ENCODE measurements around the gene TSPAN18.

Gene TSPAN18

GRCh38 chr11:44784851-44785250 is 58.1 kb downstream of the TSPAN18 start:
- DNase-seq (ENCODE audit: low spot score in 2 of 2) (no peak), ATAC-seq (no peak)
- no peaks in the 10 kb centered on the region for H3K36me3 Mint-ChIP-seq
- H3K4me3 Mint-ChIP-seq, result no peak overlapping the region
- H3K4me1 Mint-ChIP-seq, result peaks cover 16% of the 10 kb centered on the region
- no peak overlapping the region for H3K27ac Mint-ChIP-seq
- no peaks in the 10 kb centered on the region for H3K9me3 Mint-ChIP-seq

GRCh38 chr11:44785856-44786607 is 59.3 kb downstream of the TSPAN18 start:
- DNase-seq (ENCODE audit: low spot score in 2 of 2) (no peak), ATAC-seq (peak; percentile 63)
- H3K4me3 Mint-ChIP-seq, result no peak overlapping the region
- no peak overlapping the region for H3K27ac Mint-ChIP-seq
- H3K9me3 Mint-ChIP-seq, result no peaks in the 10 kb centered on the region
- peaks cover 10% of the 10 kb centered on the region for H3K4me1 Mint-ChIP-seq
- H3K36me3 Mint-ChIP-seq, result no peaks in the 10 kb centered on the region

GRCh38 chr11:44787070-44787469 is 60.3 kb downstream of the TSPAN18 start:
- Mint-ChIP-seq H3K27ac (no peak overlapping the region), H3K4me1 (peaks cover 9% of the 10 kb centered on the region), H3K9me3 (no peaks in the 10 kb centered on the region), H3K4me3 (no peak overlapping the region), H3K36me3 (no peaks in the 10 kb centered on the region)
- ATAC-seq (no peak), DNase-seq (ENCODE audit: low spot score in 2 of 2) (no peak)

- H3K36me3 Mint-ChIP-seq, result no peaks in the 10 kb centered on the region
- H3K4me3 Mint-ChIP-seq, result no peak overlapping the region
- H3K4me1 Mint-ChIP-seq, result peaks cover 16% of the 10 kb centered on the region
- no peaks in the 10 kb centered on the region for H3K9me3 Mint-ChIP-seq
- ATAC-seq (no peak), DNase-seq (ENCODE audit: low spot score in 2 of 2) (no peak)
- H3K27ac Mint-ChIP-seq, result no peak overlapping the region
Observed at GRCh38 chr11:44787981-44788380, 61.2 kb downstream of the TSPAN18 start.

- H3K4me3 Mint-ChIP-seq, result no peak overlapping the region
Observed at GRCh38 chr11:44788536-44789261, 61.9 kb downstream of the TSPAN18 start.

GRCh38 chr11:44789496-44789895 is 62.7 kb downstream of the TSPAN18 start:
- H3K4me1 Mint-ChIP-seq, result peaks cover 16% of the 10 kb centered on the region
- ATAC-seq (no peak), DNase-seq (ENCODE audit: low spot score in 2 of 2) (no peak)
- H3K27ac Mint-ChIP-seq, result peak overlapping the region; percentile 27
- no peaks in the 10 kb centered on the region for H3K36me3 Mint-ChIP-seq
- no peak overlapping the region for H3K4me3 Mint-ChIP-seq
- no peaks in the 10 kb centered on the region for H3K9me3 Mint-ChIP-seq

More at GRCh38 chr11:44788536-44789261, 61.9 kb downstream of the TSPAN18 start:
- no peaks in the 10 kb centered on the region for H3K36me3 Mint-ChIP-seq
- peaks cover 16% of the 10 kb centered on the region for H3K4me1 Mint-ChIP-seq
- no peak for ATAC-seq
- no peak for DNase-seq (ENCODE audit: low spot score in 2 of 2)
- no peak overlapping the region for H3K27ac Mint-ChIP-seq
- H3K9me3 Mint-ChIP-seq, result no peaks in the 10 kb centered on the region

- Mint-ChIP-seq H3K36me3 (no peaks in the 10 kb centered on the region), H3K27ac (peak overlapping the region; percentile 27), H3K4me3 (no peak overlapping the region), H3K4me1 (peaks cover 16% of the 10 kb centered on the region), H3K9me3 (no peaks in the 10 kb centered on the region)
- DNase-seq (ENCODE audit: low spot score in 2 of 2) (no peak), ATAC-seq (no peak)
Observed at GRCh38 chr11:44790211-44790610, 63.4 kb downstream of the TSPAN18 start.

- DNase-seq (ENCODE audit: low spot score in 2 of 2) (no peak), ATAC-seq (no peak)
- no peak overlapping the region for H3K4me3 Mint-ChIP-seq
- H3K4me1 Mint-ChIP-seq, result peaks cover 7% of the 10 kb centered on the region
- H3K9me3 Mint-ChIP-seq, result no peaks in the 10 kb centered on the region
- H3K27ac Mint-ChIP-seq, result no peak overlapping the region
- no peaks in the 10 kb centered on the region for H3K36me3 Mint-ChIP-seq
Observed at GRCh38 chr11:44791316-44791925, 64.7 kb downstream of the TSPAN18 start.

- Mint-ChIP-seq H3K4me1 (peaks cover 7% of the 10 kb centered on the region), H3K9me3 (no peaks in the 10 kb centered on the region), H3K4me3 (no peak overlapping the region), H3K27ac (peak overlapping the region; percentile 60), H3K36me3 (no peaks in the 10 kb centered on the region)
- DNase-seq (ENCODE audit: low spot score in 2 of 2), result no peak
- ATAC-seq, result no peak
Observed at GRCh38 chr11:44792171-44792570, 65.4 kb downstream of the TSPAN18 start.

- DNase-seq (ENCODE audit: low spot score in 2 of 2) (no peak), ATAC-seq (no peak)
- no peaks in the 10 kb centered on the region for H3K9me3 Mint-ChIP-seq
- no peak overlapping the region for H3K4me3 Mint-ChIP-seq
- H3K36me3 Mint-ChIP-seq, result no peaks in the 10 kb centered on the region
- no peak overlapping the region for H3K27ac Mint-ChIP-seq
- H3K4me1 Mint-ChIP-seq, result peaks cover 7% of the 10 kb centered on the region
Observed at GRCh38 chr11:44793350-44794090, 66.8 kb downstream of the TSPAN18 start.

- Mint-ChIP-seq H3K4me1 (peaks cover 7% of the 10 kb centered on the region), H3K36me3 (no peaks in the 10 kb centered on the region), H3K4me3 (no peak overlapping the region), H3K9me3 (no peaks in the 10 kb centered on the region), H3K27ac (no peak overlapping the region)
- ATAC-seq, result no peak
- no peak for DNase-seq (ENCODE audit: low spot score in 2 of 2)
Observed at GRCh38 chr11:44795803-44796535, 69.2 kb downstream of the TSPAN18 start.

GRCh38 chr11:44797051-44797450 is 70.3 kb downstream of the TSPAN18 start:
- Mint-ChIP-seq H3K27ac (no peak overlapping the region), H3K36me3 (no peaks in the 10 kb centered on the region)

GRCh38 chr11:44797886-44798606 is 71.3 kb downstream of the TSPAN18 start:
- no peaks in the 10 kb centered on the region for H3K9me3 Mint-ChIP-seq
- no peak for ATAC-seq
- no peak overlapping the region for H3K4me3 Mint-ChIP-seq
- no peaks in the 10 kb centered on the region for H3K36me3 Mint-ChIP-seq
- H3K4me1 Mint-ChIP-seq, result peaks cover 3% of the 10 kb centered on the region
- no peak for DNase-seq (ENCODE audit: low spot score in 2 of 2)
- H3K27ac Mint-ChIP-seq, result no peak overlapping the region

More at GRCh38 chr11:44797051-44797450, 70.3 kb downstream of the TSPAN18 start:
- ATAC-seq (no peak), DNase-seq (ENCODE audit: low spot score in 2 of 2) (no peak)
- no peak overlapping the region for H3K4me3 Mint-ChIP-seq
- H3K4me1 Mint-ChIP-seq, result peaks cover 7% of the 10 kb centered on the region
- H3K9me3 Mint-ChIP-seq, result no peaks in the 10 kb centered on the region

GRCh38 chr11:44798607-44798972 is 71.8 kb downstream of the TSPAN18 start:
- DNase-seq (ENCODE audit: low spot score in 2 of 2) (no peak), ATAC-seq (no peak)
- no peaks in the 10 kb centered on the region for H3K36me3 Mint-ChIP-seq
- peaks cover 8% of the 10 kb centered on the region for H3K4me1 Mint-ChIP-seq
- H3K4me3 Mint-ChIP-seq, result no peak overlapping the region
- no peaks in the 10 kb centered on the region for H3K9me3 Mint-ChIP-seq
- H3K27ac Mint-ChIP-seq, result no peak overlapping the region
